Stimulated activated naive CD8-positive, alpha-beta T cell treated with anti-CD3 and anti-CD28 coated beads, Interleukin-15, Interleukin-2, amounts not matched to agents 100 U/mL and 50 U/mL, for 24 hours (primary cell): Measurements from ENCODE around the gene GALNT9.

Source experiments
- ATAC-seq: fragments of 150-1000 bp; cut with Tn5 transposase; one replicate; pipeline ENCODE4 v1.10.0; 2021
- DNase-seq: peaks from one replicate; pipeline ENCODE4 v3.0.0; 2021

Gene GALNT9

GRCh38 chr12:132344181-132344580 is 14.8 kb upstream of the GALNT9 start:
- no peak for ATAC-seq
- no peak for DNase-seq

- no peak for ATAC-seq
- DNase-seq: no peak
Observed at GRCh38 chr12:132343294-132344004, 14.1 kb upstream of the GALNT9 start.

GRCh38 chr12:132342251-132343227 is 13.2 kb upstream of the GALNT9 start:
- no peak for ATAC-seq
- no peak for DNase-seq

GRCh38 chr12:132341318-132342050 is 12.1 kb upstream of the GALNT9 start:
- ATAC-seq: no peak
- DNase-seq: no peak

GRCh38 chr12:132340266-132341035 is 11.1 kb upstream of the GALNT9 start:
- ATAC-seq (no peak), DNase-seq (no peak)

GRCh38 chr12:132339856-132340255 is 10.5 kb upstream of the GALNT9 start:
- no peak for ATAC-seq
- no peak for DNase-seq

GRCh38 chr12:132338781-132339180 is 9.4 kb upstream of the GALNT9 start:
- DNase-seq: no peak
- ATAC-seq: no peak

- no peak for ATAC-seq
- DNase-seq: no peak
Observed at GRCh38 chr12:132338311-132338710, 8.9 kb upstream of the GALNT9 start.

GRCh38 chr12:132337557-132337956 is 8.2 kb upstream of the GALNT9 start:
- ATAC-seq (no peak), DNase-seq (no peak)

- no peak for DNase-seq
- ATAC-seq: no peak
Observed at GRCh38 chr12:132336451-132337413, 7.3 kb upstream of the GALNT9 start.

GRCh38 chr12:132335179-132335756 is 5.9 kb upstream of the GALNT9 start:
- DNase-seq (no peak), ATAC-seq (no peak)

GRCh38 chr12:132333766-132334165 is 4.4 kb upstream of the GALNT9 start:
- no peak for ATAC-seq

GRCh38 chr12:132333273-132333672 is 3.9 kb upstream of the GALNT9 start:
- ATAC-seq (no peak), DNase-seq (no peak)

More at GRCh38 chr12:132333766-132334165, 4.4 kb upstream of the GALNT9 start:
- DNase-seq: no peak

- no peak for DNase-seq
- no peak for ATAC-seq
Observed at GRCh38 chr12:132330549-132330881, 1.1 kb upstream of the GALNT9 start.

- DNase-seq (no peak), ATAC-seq (no peak)
Observed at GRCh38 chr12:132329720-132330548, 545 bp upstream of the GALNT9 start.

- DNase-seq (no peak), ATAC-seq (no peak)
Observed at GRCh38 chr12:132328282-132329029, 933 bp downstream of the GALNT9 start.

- peak; percentile 89 for ATAC-seq
Observed at GRCh38 chr12:132327336-132328171, 1.8 kb downstream of the GALNT9 start.

GRCh38 chr12:132326646-132327045 is 2.7 kb downstream of the GALNT9 start:
- ATAC-seq (no peak), DNase-seq (no peak)

More at GRCh38 chr12:132327336-132328171, 1.8 kb downstream of the GALNT9 start:
- peak; percentile 76 for DNase-seq
